Tibial nerve (tissue), 4 donors: Measurements from ENCODE around the gene KCNMA1. TPM values are rescaled to one million over a fixed set of nuclear protein-coding genes. Genes with fewer than 3 reads are reported as not detected.

Experiments
- DNase-seq, 2 donors: peaks; one replicate each; pipeline ENCODE4 v3.0.0-alpha.2; 2019; ENCODE audit warnings: low spot score in 2 of 2
- H3K27ac ChIP-seq, 4 donors: fragments of 200-600 bp; sonication (generic) in 3 of 4; one replicate each; pipeline ENCODE4 v1.5.1; 2017 to 2019; ENCODE audit warnings: mild to moderate bottlenecking in 1 of 4
- H3K27me3 ChIP-seq, 2 donors: fragments of 200-600 bp; sonication (generic) in 1 of 2; one replicate each; pipeline versions ENCODE4 v1.5.1 to v1.6.0; 2017 to 2019
- H3K36me3 ChIP-seq, 3 donors: fragments of 200-600 bp; sonication (generic); one replicate each; pipeline ENCODE4 v1.5.1; 2018 to 2019
- H3K4me1 ChIP-seq, 4 donors: fragments of 200-600 bp; sonication (generic) in 3 of 4; one replicate each; pipeline ENCODE4 v1.5.1; 2017 to 2019
- H3K4me3 ChIP-seq, 4 donors: fragments of 200-600 bp; sonication (generic) in 3 of 4; one replicate each; pipeline ENCODE4 v1.5.1; 2017 to 2019; ENCODE audit warnings: mild to moderate bottlenecking in 1 of 4, moderate library complexity in 1 of 4
- H3K9me3 ChIP-seq, 4 donors: fragments of 200-600 bp; sonication (generic) in 3 of 4; one replicate each; pipeline ENCODE4 v1.5.1; 2017 to 2019
- CTCF ChIP-seq, 5 experiments: fragments of 200-600 bp in 3 of 5; fragments of 450-650 bp in 2 of 5; sonication (generic) in 3 of 5; IDR thresholded peaks; one replicate each; pipeline ENCODE4 v1.5.1; 2016 to 2019; ENCODE audit warnings: antibody characterized with exemption in 5 of 5, mild to moderate bottlenecking in 3 of 5, moderate library complexity in 2 of 5
- EP300 ChIP-seq, 2 donors: sonication (generic); formaldehyde crosslinking; IDR thresholded peaks; one replicate each; pipeline ENCODE4 v1.6.1; 2017; ENCODE audit warnings: antibody characterized with exemption in 2 of 2, mild to moderate bottlenecking in 1 of 2
- POLR2A ChIP-seq, 2 donors: fragments of 450-650 bp; IDR thresholded peaks; one replicate each; pipeline ENCODE4 v1.6.1; 2017; ENCODE audit warnings: antibody characterized with exemption in 2 of 2, mild to moderate bottlenecking in 2 of 2, moderate library complexity in 2 of 2
- WGBS, 2 donors: methylation state at CpG; one replicate each; pipeline ENCODE4 v1.1.5; 2018; 5-methylcytosine and 5-hydroxymethylcytosine counted together
- total RNA-seq, 4 donors: library from RNA; depleted of rRNA; stranded (reverse); fragments of >200 nt; gene quantifications; one replicate each; pipeline ENCODE4 v1.1.0, GENCODE V29; 2016

Gene KCNMA1
- total RNA-seq, 4 donors from 2014 or later = 10.2 to 19.9 (median 13.7) TPM

GRCh38 chr10:76901701-76902100 lies 735.9 kb downstream of the KCNMA1 start:
- DNase-seq = no peak

GRCh38 chr10:76899490-76899889 lies 738.1 kb downstream of the KCNMA1 start:
- H3K27me3 ChIP-seq = no peaks in the 10 kb centered on the region
- TF ChIP-seq CTCF (IDR thresholded peaks at IDR 0.05) (no peak), EP300 (IDR thresholded peaks at IDR 0.05) (no peak), POLR2A (IDR thresholded peaks at IDR 0.05) (no peak)
- no peak overlapping the region for H3K4me3 ChIP-seq
- H3K27ac ChIP-seq = no peak overlapping the region
- DNase-seq = no peak
- H3K4me1 ChIP-seq = peaks cover 0 to 3% (median 0%) of the 10 kb centered on the region in 4 donors
- H3K9me3 ChIP-seq = no peaks in the 10 kb centered on the region
- no peaks in the 10 kb centered on the region for H3K36me3 ChIP-seq

More at GRCh38 chr10:76901701-76902100, 735.9 kb downstream of the KCNMA1 start:
- Histone ChIP-seq H3K9me3 (no peaks in the 10 kb centered on the region), H3K27ac (no peak overlapping the region), H3K4me3 (no peak overlapping the region), H3K27me3 (no peaks in the 10 kb centered on the region), H3K36me3 (no peaks in the 10 kb centered on the region), H3K4me1 (peaks cover 0 to 3% (median 0%) of the 10 kb centered on the region in 4 donors)
- TF ChIP-seq POLR2A (IDR thresholded peaks at IDR 0.05) (no peak), EP300 (IDR thresholded peaks at IDR 0.05) (no peak), CTCF (IDR thresholded peaks at IDR 0.05) (no peak)
- 96 to 100% methylated on average over 3 of the region's 3 CpGs for WGBS, 2 donors

GRCh38 chr10:76892766-76893479 lies 744.7 kb downstream of the KCNMA1 start:
- Histone ChIP-seq H3K36me3 (no peaks in the 10 kb centered on the region), H3K4me1 (peaks cover 0 to 14% (median 4%) of the 10 kb centered on the region in 4 donors), H3K9me3 (no peaks in the 10 kb centered on the region), H3K27ac (peak overlapping the region in 1 of 4 donors; percentile 41), H3K4me3 (no peak overlapping the region), H3K27me3 (no peaks in the 10 kb centered on the region)
- 23 to 37% methylated on average over 5 of the region's 5 CpGs for WGBS, 2 donors
- TF ChIP-seq EP300 (IDR thresholded peaks at IDR 0.05) = no peak
- TF ChIP-seq CTCF (IDR thresholded peaks at IDR 0.05) = no peak
- no peak for TF ChIP-seq POLR2A (IDR thresholded peaks at IDR 0.05)
- no peak for DNase-seq

- Histone ChIP-seq H3K4me3 (no peak overlapping the region), H3K27ac (no peak overlapping the region), H3K27me3 (no peaks in the 10 kb centered on the region), H3K9me3 (no peaks in the 10 kb centered on the region), H3K4me1 (peaks cover 0 to 16% (median 0%) of the 10 kb centered on the region in 4 donors), H3K36me3 (no peaks in the 10 kb centered on the region)
- WGBS, 2 donors = 93 to 96% methylated on average over 19 of the region's 19 CpGs
- TF ChIP-seq CTCF (IDR thresholded peaks at IDR 0.05) (no peak), EP300 (IDR thresholded peaks at IDR 0.05) (no peak), POLR2A (IDR thresholded peaks at IDR 0.05) (no peak)
- no peak for DNase-seq
These were observed 750.2 kb downstream of the KCNMA1 start for GRCh38 chr10:76887223-76888010.

GRCh38 chr10:76885816-76886215 lies 751.8 kb downstream of the KCNMA1 start:
- no peak overlapping the region for H3K4me3 ChIP-seq
- no peak overlapping the region for H3K27ac ChIP-seq
- TF ChIP-seq CTCF (IDR thresholded peaks at IDR 0.05) (no peak), POLR2A (IDR thresholded peaks at IDR 0.05) (no peak), EP300 (IDR thresholded peaks at IDR 0.05) (no peak)
- H3K9me3 ChIP-seq = no peaks in the 10 kb centered on the region
- H3K27me3 ChIP-seq = no peaks in the 10 kb centered on the region
- WGBS, 2 donors = 50 to 54% methylated on average over 4 of the region's 4 CpGs
- DNase-seq = no peak
- H3K36me3 ChIP-seq = no peaks in the 10 kb centered on the region
- H3K4me1 ChIP-seq = peaks cover 0 to 25% (median 4%) of the 10 kb centered on the region in 4 donors
